HG03565 (cell line): ENCODE results near the gene TPD52L1.

Experiments used
- ATAC-seq: cut with Tn5 transposase; IDR thresholded peaks from one replicate; pipeline ENCODE4 v1.9.1; 2021; ENCODE audit warnings: mild to moderate bottlenecking, moderate library complexity; ENCODE audit not compliant: unreplicated experiment

The TPD52L1 gene

GRCh38 chr6:125205931-125206330, 52.4 kb downstream of the TPD52L1 start:
- no peak for ATAC-seq

GRCh38 chr6:125206389-125206788, 52.8 kb downstream of the TPD52L1 start:
- ATAC-seq = no peak

- ATAC-seq = no peak
Measured at GRCh38 chr6:125207956-125208355, 54.4 kb downstream of the TPD52L1 start.

- ATAC-seq = no peak
Measured at GRCh38 chr6:125208625-125209249, 55.2 kb downstream of the TPD52L1 start.

GRCh38 chr6:125210667-125211066, 57.1 kb downstream of the TPD52L1 start:
- no peak for ATAC-seq

- ATAC-seq = no peak
Measured at GRCh38 chr6:125211352-125211751, 57.8 kb downstream of the TPD52L1 start.

GRCh38 chr6:125212377-125212776, 58.8 kb downstream of the TPD52L1 start:
- ATAC-seq = no peak

- ATAC-seq = no peak
Measured at GRCh38 chr6:125213939-125214338, 60.4 kb downstream of the TPD52L1 start.

GRCh38 chr6:125215252-125215819, 61.8 kb downstream of the TPD52L1 start:
- no peak for ATAC-seq

GRCh38 chr6:125216015-125216414, 62.4 kb downstream of the TPD52L1 start:
- ATAC-seq = no peak

- no peak for ATAC-seq
Measured at GRCh38 chr6:125217369-125217768, 63.8 kb downstream of the TPD52L1 start.

GRCh38 chr6:125217992-125218391, 64.4 kb downstream of the TPD52L1 start:
- ATAC-seq = no peak

GRCh38 chr6:125219361-125219895, 65.9 kb downstream of the TPD52L1 start:
- no peak for ATAC-seq

GRCh38 chr6:125220712-125221111, 67.1 kb downstream of the TPD52L1 start:
- no peak for ATAC-seq

GRCh38 chr6:125222531-125223455, 69.2 kb downstream of the TPD52L1 start:
- no peak for ATAC-seq

- ATAC-seq = no peak
Measured at GRCh38 chr6:125224231-125224861, 70.8 kb downstream of the TPD52L1 start.

- no peak for ATAC-seq
Measured at GRCh38 chr6:125227244-125227643, 73.7 kb downstream of the TPD52L1 start.

GRCh38 chr6:125228981-125229479, 75.5 kb downstream of the TPD52L1 start:
- no peak for ATAC-seq

GRCh38 chr6:125230674-125231073, 77.1 kb downstream of the TPD52L1 start:
- no peak for ATAC-seq

- no peak for ATAC-seq
Measured at GRCh38 chr6:125231133-125231532, 77.6 kb downstream of the TPD52L1 start.
